IMR-90 (cell line): ENCODE data around the gene FAM204A. TPM values are rescaled to one million over a fixed set of nuclear protein-coding genes. Genes with fewer than 3 reads are reported as not detected.

ENCODE experiments used
- ATAC-seq: fragments of 200-7000 bp; cut with Tn5 transposase; 2 replicates; pipeline ENCODE4 v1.9.1; 2020; ENCODE audit warnings: low read depth, mild to moderate bottlenecking, moderate library complexity
- BruUV-seq: library from RNA; stranded (reverse); fragments of 400-500 nt; replicated peaks from 2 replicates; lab custom pipeline; 2021; lab: Mats Ljungman, UMichigan
- CTCF ChIA-PET: fragments of 300-600 bp; formaldehyde crosslinking; extraction: SDS; loops from one replicate; lab custom pipeline; 2021; ENCODE audit warnings: antibody characterized with exemption; lab: Yijun Ruan, JAX
- POLR2A ChIA-PET: fragments of 300-600 bp; sonication (Branson Sonifier 250); formaldehyde crosslinking; loops from one replicate; lab custom pipeline; 2022; ENCODE audit warnings: antibody characterized with exemption; ENCODE audit not compliant: unreplicated experiment; lab: Charles Lee
- DNase-seq: peaks from one replicate; pipeline ENCODE4 v3.0.0; 2013
- H2AFZ ChIP-seq: replicated peaks from 2 replicates; pipeline ENCODE3; 2013; ENCODE audit warnings: low read length, mild to moderate bottlenecking; ENCODE audit not compliant: poor library complexity
- H2AK5ac ChIP-seq: 2 replicates; pipeline ENCODE4 v1.6.1; 2013; ENCODE audit warnings: low read depth, low read length, inconsistent platforms
- H2AK9ac ChIP-seq: replicated peaks from 2 replicates; pipeline ENCODE3; 2013; ENCODE audit warnings: mild to moderate bottlenecking, low read depth, low read length, moderate library complexity; ENCODE audit not compliant: poor library complexity
- H2BK120ac ChIP-seq: 2 replicates; pipeline ENCODE4 v1.6.1; 2013; ENCODE audit warnings: low read depth, low read length, inconsistent platforms
- H2BK15ac ChIP-seq: 3 replicates; pipeline ENCODE4 v1.6.1; 2013; ENCODE audit warnings: low read depth, low read length, inconsistent platforms
- H2BK20ac ChIP-seq: 2 replicates; pipeline ENCODE4 v1.6.1; 2013; ENCODE audit warnings: low read depth, mild to moderate bottlenecking, inconsistent platforms, low read length, moderate library complexity
- H2BK5ac ChIP-seq: 2 replicates; pipeline ENCODE4 v1.6.1; 2013; ENCODE audit warnings: mild to moderate bottlenecking, low read depth, low read length, inconsistent platforms; ENCODE audit not compliant: poor library complexity, severe bottlenecking
- H3K14ac ChIP-seq: replicated peaks from 2 replicates; pipeline ENCODE4 v1.6.1; 2013; ENCODE audit warnings: low read depth, low read length, inconsistent platforms
- H3K18ac ChIP-seq: 2 replicates; pipeline ENCODE4 v1.6.1; 2013; ENCODE audit warnings: low read depth, low read length, control low read depth
- H3K23ac ChIP-seq: 2 replicates; pipeline ENCODE4 v1.6.1; 2013; ENCODE audit warnings: low read depth, low read length, inconsistent platforms
- H3K27ac ChIP-seq: 2 replicates; pipeline ENCODE4 v1.5.1; 2013; ENCODE audit warnings: mild to moderate bottlenecking, control low read depth, low read length; ENCODE audit not compliant: insufficient read depth
- H3K27me3 ChIP-seq: 2 replicates; pipeline ENCODE4 v1.6.1; 2013; ENCODE audit warnings: low read length; ENCODE audit not compliant: control insufficient read depth, insufficient read depth
- H3K36me3 ChIP-seq: 2 replicates; pipeline ENCODE4 v1.6.1; 2013; ENCODE audit warnings: low read length, mixed read lengths; ENCODE audit not compliant: control insufficient read depth, insufficient read depth
- H3K4ac ChIP-seq: 2 replicates; pipeline ENCODE4 v1.6.1; 2013; ENCODE audit warnings: low read depth, low read length, inconsistent platforms
- H3K4me1 ChIP-seq: 2 replicates; pipeline ENCODE4 v1.6.1; 2013; ENCODE audit warnings: low read length, mixed read lengths; ENCODE audit not compliant: control insufficient read depth, insufficient read depth
- H3K4me2 ChIP-seq: 2 replicates; pipeline ENCODE4 v1.6.1; 2013; ENCODE audit warnings: low read depth, mild to moderate bottlenecking, control low read depth, low read length, moderate library complexity
- H3K4me3 ChIP-seq: 2 replicates; pipeline ENCODE4 v1.5.1; 2013; ENCODE audit warnings: low read depth, mild to moderate bottlenecking, control low read depth, low read length, moderate library complexity; ENCODE audit not compliant: insufficient read depth
- H3K56ac ChIP-seq: 2 replicates; pipeline ENCODE4 v1.6.1; 2013; ENCODE audit warnings: low read length, inconsistent platforms; ENCODE audit not compliant: insufficient read depth; ENCODE audit errors: extremely low read depth
- H3K79me1 ChIP-seq, 2 experiments: 2 replicates each; pipeline ENCODE4 v1.6.1; 2013; ENCODE audit warnings: low read length in 2 of 2, inconsistent platforms in 1 of 2, low read depth in 1 of 2
- H3K9ac ChIP-seq: 2 replicates; pipeline ENCODE4 v1.6.1; 2013; ENCODE audit warnings: low read depth, low read length, control low read depth
- H3K9me1 ChIP-seq: 2 replicates; pipeline ENCODE4 v1.6.1; 2013; ENCODE audit warnings: low read length, inconsistent platforms; ENCODE audit not compliant: insufficient read depth
- H3K9me3 ChIP-seq: 2 replicates; pipeline ENCODE4 v1.6.1; 2013; ENCODE audit warnings: low read length; ENCODE audit not compliant: control insufficient read depth, insufficient read depth
- H4K20me1 ChIP-seq: 2 replicates; pipeline ENCODE4 v1.6.1; 2013; ENCODE audit warnings: low read length, inconsistent platforms; ENCODE audit not compliant: insufficient read depth
- H4K5ac ChIP-seq: 2 replicates; pipeline ENCODE4 v1.6.1; 2013; ENCODE audit warnings: mild to moderate bottlenecking, low read depth, low read length, control low read depth
- H4K8ac ChIP-seq, 2 experiments: 2 replicates each; pipeline ENCODE4 v1.6.1; 2013; ENCODE audit warnings: low read depth in 2 of 2, low read length in 2 of 2, control low read depth in 1 of 2, inconsistent platforms in 1 of 2
- H4K91ac ChIP-seq: 2 replicates; pipeline ENCODE4 v1.6.1; 2013; ENCODE audit warnings: low read depth, low read length, inconsistent platforms; ENCODE audit not compliant: insufficient read depth
- CHD1 ChIP-seq: IDR thresholded peaks from 2 replicates; pipeline ENCODE4 v1.6.1; 2012; ENCODE audit warnings: low read depth, low read length, improper control_type of control experiment
- ELK1 ChIP-seq: fragments of 150-350 bp; IDR thresholded peaks from 2 replicates; pipeline ENCODE4 v1.6.1; 2016; ENCODE audit warnings: low read depth, mild to moderate bottlenecking, low read length, moderate library complexity, borderline replicate concordance
- FOS ChIP-seq: fragments of 150-350 bp; IDR thresholded peaks from 2 replicates; pipeline ENCODE4 v1.6.1; 2016; ENCODE audit warnings: low read depth, low read length
- MAZ ChIP-seq: IDR thresholded peaks from 2 replicates; pipeline ENCODE4 v1.6.1; 2012; ENCODE audit warnings: low read depth, mild to moderate bottlenecking, low read length, improper control_type of control experiment, moderate library complexity, borderline replicate concordance
- MXI1 ChIP-seq: IDR thresholded peaks from 2 replicates; pipeline ENCODE4 v1.6.1; 2012; ENCODE audit warnings: low read depth, mild to moderate bottlenecking, low read length, moderate library complexity, borderline replicate concordance
- NFE2L2 ChIP-seq: fragments of 150-350 bp; IDR thresholded peaks from 2 replicates; pipeline ENCODE4 v1.6.1; 2016; ENCODE audit warnings: low read depth, mild to moderate bottlenecking, low read length
- RCOR1 ChIP-seq: IDR thresholded peaks from 2 replicates; pipeline ENCODE4 v1.6.1; 2012; ENCODE audit warnings: mild to moderate bottlenecking, low read length, improper control_type of control experiment; ENCODE audit not compliant: insufficient replicate concordance
- SMC3 ChIP-seq: fragments of 150-350 bp; IDR thresholded peaks from 2 replicates; pipeline ENCODE4 v1.6.1; 2016; ENCODE audit warnings: low read depth, mild to moderate bottlenecking, antibody characterized with exemption, low read length, moderate library complexity
- USF2 ChIP-seq: fragments of 150-350 bp; IDR thresholded peaks from 2 replicates; pipeline ENCODE4 v1.6.1; 2017; ENCODE audit warnings: mild to moderate bottlenecking, antibody characterized with exemption, low read length, low read depth
- WGBS, 2 experiments: methylation state at CpG; one replicate each; pipeline versions ENCODE4 v1.1.5 to v1.1.7; 2013; ENCODE audit warnings: missing lambda C conversion rate in 2 of 2; ENCODE audit not compliant: insufficient read length in 1 of 2; ENCODE audit errors: extremely low coverage in 2 of 2; 5-methylcytosine and 5-hydroxymethylcytosine counted together
- dilution Hi-C: fragments of 300-500 bp; cut with HindIII; formaldehyde crosslinking; loops from one replicate; pipeline ENCODE4 v1.14.3; 2018; ENCODE audit warnings: low sequenced_read_pairs; ENCODE audit not compliant: unreplicated experiment
- in situ Hi-C: fragments of 300-500 bp; cut with MboI; formaldehyde crosslinking; loops from 3 replicates; pipeline ENCODE4 v1.14.3; 2019; ENCODE audit warnings: low sequenced_read_pairs, inconsistent platforms, mixed read lengths
- intact Hi-C: fragments of 100-400 bp; cut with micrococcal nuclease; formaldehyde crosslinking; loops from 2 replicates; pipeline ENCODE4 v1.10.0; 2022
- polyA plus RNA-seq, 3 experiments: library from polyadenylated mRNA; depleted of rRNA; stranded (reverse); fragments of >200 nt; gene quantifications; 2 replicates each; pipeline ENCODE4 v1.2.3, GENCODE V29; 2012; ENCODE audit warnings: low replicate concordance in 1 of 3
- total RNA-seq: library from RNA; depleted of rRNA; stranded (reverse); fragments of >200 nt; gene quantifications from 2 replicates; pipeline ENCODE4 v1.2.3, GENCODE V29; 2012

The FAM204A gene
- total and polyA plus RNA-seq, 2 of the 4 experiments (the other 2 are of a cell fraction) = 23.6 to 54.3 TPM

GRCh38 chr10:118330295-118331076, 11.6 kb downstream of the FAM204A start:
- in situ Hi-C loops = no loop called here
- Histone ChIP-seq H3K9ac (no peak overlapping the region), H3K4me2 (no peak overlapping the region), H2BK15ac (no peak overlapping the region), H4K91ac (no peak overlapping the region), H2BK120ac (no peak overlapping the region), H2AFZ (no peak overlapping the region), H2AK5ac (no peak overlapping the region), H4K20me1 (no peaks in the 10 kb centered on the region; the same call in 1 of the 2 replicates), H3K9me1 (no peaks in the 10 kb centered on the region), H3K18ac (no peak overlapping the region), H3K4me3 (no peak overlapping the region), H3K4ac (no peak overlapping the region), H3K27me3 (no peaks in the 10 kb centered on the region), H3K9me3 (no peaks in the 10 kb centered on the region), H3K56ac (no peak overlapping the region), H2BK5ac (no peak overlapping the region), H4K8ac (no peak overlapping the region), H3K79me1 (peaks cover 4 to 7% of the 10 kb centered on the region in 2 experiments; a peak in 2 of 4 replicates), H3K27ac (no peak overlapping the region), H2AK9ac (no peak overlapping the region), H3K23ac (no peak overlapping the region), H3K14ac (no peak overlapping the region), H4K5ac (no peak overlapping the region), H3K4me1 (no peaks in the 10 kb centered on the region), H3K36me3 (peaks cover 26% of the 10 kb centered on the region), H2BK20ac (no peak overlapping the region)
- BruUV-seq = no TSS peak
- intact Hi-C loops = no loop called here
- WGBS, 2 experiments = no CpG with 5 or more reads among the region's 2 CpGs
- TF ChIP-seq SMC3 = no peak
- no peak for TF ChIP-seq FOS
- no peak for TF ChIP-seq MAZ
- no peak for TF ChIP-seq USF2
- TF ChIP-seq RCOR1 = no peak
- TF ChIP-seq CHD1 = no peak
- no peak for TF ChIP-seq NFE2L2
- no peak for TF ChIP-seq MXI1
- TF ChIP-seq ELK1 = no peak
- DNase-seq = no peak
- POLR2A ChIA-PET = no interaction called here
- CTCF ChIA-PET = interaction anchor here (1.5 kb wide), 1 partner anchor 129 kb away, joined by 3 read pairs; no protein-coding TSS in a partner anchor
- dilution Hi-C loops = no loop called here
- no peak for ATAC-seq
